HG02759 (cell line): ENCODE data around the gene TOLLIP.

Experiments used
- ATAC-seq: cut with Tn5 transposase; IDR thresholded peaks from one replicate; pipeline ENCODE4 v1.9.1; 2021; ENCODE audit warnings: mild to moderate bottlenecking, moderate library complexity; ENCODE audit not compliant: unreplicated experiment

Gene TOLLIP

GRCh38 chr11:1234771-1235305, 74.6 kb downstream of the TOLLIP start:
- ATAC-seq: no peak

- ATAC-seq: no peak
These were observed 75.2 kb downstream of the TOLLIP start for GRCh38 chr11:1234054-1234720.

GRCh38 chr11:1233351-1234053, 75.9 kb downstream of the TOLLIP start:
- no peak for ATAC-seq

DNA sequence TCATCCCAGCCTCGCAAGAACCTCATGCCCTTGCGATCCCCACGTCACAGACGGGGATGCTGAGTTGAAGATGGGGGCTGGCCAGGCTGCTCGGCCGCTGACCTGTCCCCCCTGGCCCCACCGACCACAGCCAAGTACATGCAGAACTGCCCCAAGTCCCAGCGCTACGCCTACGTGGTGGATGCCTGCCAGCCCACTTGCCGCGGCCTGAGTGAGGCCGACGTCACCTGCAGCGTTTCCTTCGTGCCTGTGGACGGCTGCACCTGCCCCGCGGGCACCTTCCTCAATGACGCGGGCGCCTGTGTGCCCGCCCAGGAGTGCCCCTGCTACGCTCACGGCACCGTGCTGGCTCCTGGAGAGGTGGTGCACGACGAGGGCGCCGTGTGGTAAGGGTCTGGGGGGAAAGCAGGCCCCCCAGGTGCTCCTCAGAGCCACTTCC, 76.5 kb downstream of the TOLLIP start:
- ATAC-seq: no peak

DNA sequence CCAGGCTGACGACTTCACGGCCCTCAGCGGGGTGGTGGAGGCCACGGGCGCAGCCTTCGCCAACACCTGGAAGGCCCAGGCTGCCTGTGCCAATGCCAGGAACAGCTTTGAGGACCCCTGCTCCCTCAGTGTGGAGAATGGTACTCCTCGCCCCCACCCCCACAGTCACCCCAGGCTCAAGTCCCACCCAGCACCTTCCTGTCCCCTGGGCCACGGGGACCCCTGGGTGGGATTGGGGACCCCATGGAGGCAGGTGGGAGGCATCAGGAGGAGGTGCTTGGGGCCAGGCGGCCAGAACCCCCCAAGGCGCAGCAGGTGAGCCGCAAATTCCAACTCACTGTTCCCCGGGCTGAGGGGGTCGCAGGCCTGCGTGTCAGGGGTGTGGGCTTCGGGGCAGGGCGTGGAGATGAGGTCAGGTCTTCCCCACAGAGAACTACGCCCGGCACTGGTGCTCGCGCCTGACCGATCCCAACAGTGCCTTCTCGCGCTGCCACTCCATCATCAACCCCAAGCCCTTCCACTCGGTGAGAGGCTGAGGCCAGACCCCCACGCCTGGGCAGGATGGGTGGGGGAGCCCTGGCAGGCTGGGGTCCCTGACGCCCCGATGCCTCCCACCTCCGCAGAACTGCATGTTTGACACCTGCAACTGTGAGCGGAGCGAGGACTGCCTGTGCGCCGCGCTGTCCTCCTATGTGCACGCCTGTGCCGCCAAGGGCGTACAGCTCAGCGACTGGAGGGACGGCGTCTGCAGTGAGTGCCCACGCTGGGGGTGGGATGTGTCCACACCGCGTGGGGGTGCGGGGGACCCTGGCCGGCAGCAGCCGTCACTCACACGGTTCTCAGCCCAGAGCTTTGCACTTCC, 77.2 kb downstream of the TOLLIP start:
- no peak for ATAC-seq

GRCh38 chr11:1231396-1232020, 77.9 kb downstream of the TOLLIP start:
- no peak for ATAC-seq

- no peak for ATAC-seq
These were observed 78.7 kb downstream of the TOLLIP start for GRCh38 chr11:1230456-1231395.

DNA sequence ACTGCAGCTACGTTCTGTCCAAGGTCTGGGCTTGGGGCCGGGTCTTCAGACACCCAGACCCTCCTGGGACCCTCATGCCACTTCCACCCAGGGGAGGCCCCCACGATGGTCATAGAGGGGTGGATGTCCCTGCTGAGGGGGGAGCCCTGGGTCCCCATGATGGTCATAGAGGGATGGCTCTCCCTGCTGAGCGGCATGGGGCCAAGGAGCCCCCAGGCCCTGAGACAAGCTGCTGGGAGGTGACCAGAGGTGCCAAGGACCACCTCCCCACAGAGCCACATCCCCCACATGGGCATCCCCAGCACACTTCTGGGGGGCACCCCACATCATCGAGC, 79.3 kb downstream of the TOLLIP start:
- ATAC-seq: no peak

- no peak for ATAC-seq
These were observed 79.8 kb downstream of the TOLLIP start for GRCh38 chr11:1229471-1230120.

DNA sequence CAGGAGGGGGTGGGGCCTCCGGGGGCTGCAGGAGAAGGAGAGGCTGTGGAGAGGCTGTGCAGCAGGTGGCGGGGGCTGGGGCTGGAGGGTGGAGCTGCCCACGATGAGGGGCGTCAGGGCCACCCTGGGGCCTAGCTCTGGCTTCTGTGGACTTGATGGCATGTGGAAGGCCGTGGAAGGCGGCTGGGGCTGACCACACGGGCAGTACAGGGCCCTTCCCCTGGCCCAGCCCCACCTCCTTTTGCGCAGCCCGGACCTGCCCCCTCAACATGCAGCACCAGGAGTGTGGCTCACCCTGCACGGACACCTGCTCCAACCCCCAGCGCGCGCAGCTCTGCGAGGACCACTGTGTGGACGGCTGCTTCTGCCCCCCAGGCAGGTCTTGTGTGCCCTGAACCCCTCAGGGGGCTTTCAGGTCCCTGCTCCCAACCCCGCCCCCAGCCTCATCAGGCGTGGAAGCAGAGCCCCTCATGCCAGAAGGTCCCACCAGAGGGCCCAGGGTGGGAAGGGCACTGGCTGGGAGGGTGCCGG, 80.4 kb downstream of the TOLLIP start:
- no peak for ATAC-seq

DNA sequence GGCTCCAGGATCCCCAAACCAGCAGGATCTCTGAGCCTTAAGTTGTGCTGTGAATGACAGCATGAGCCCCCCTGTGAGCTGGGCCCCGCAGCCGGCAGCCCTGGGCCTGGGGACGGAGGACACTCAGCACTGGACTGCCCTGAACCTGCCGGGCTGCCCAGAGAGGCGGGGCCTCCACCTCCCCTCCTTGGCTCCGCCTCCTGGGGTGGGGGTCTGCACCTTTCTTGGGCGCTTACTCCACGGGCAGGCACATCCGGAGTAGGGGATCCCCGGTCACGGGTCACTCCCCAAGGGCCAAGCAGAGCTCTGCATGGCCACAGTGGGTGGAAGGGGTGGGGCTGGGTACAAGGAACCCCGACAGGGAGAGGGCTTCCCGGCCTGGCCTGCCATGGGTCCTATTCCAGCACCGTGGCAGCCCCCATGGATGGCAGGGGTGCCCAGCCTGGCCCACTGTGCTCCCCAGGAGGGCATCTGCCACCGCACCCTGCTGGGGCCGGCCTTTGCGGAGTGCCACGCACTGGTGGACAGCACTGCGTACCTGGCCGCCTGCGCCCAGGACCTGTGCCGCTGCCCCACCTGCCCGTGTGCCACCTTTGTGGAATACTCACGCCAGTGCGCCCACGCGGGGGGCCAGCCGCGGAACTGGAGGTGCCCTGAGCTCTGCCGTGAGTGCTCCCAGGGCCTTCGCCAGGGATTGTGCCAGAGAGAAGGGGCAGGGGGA, 81.2 kb downstream of the TOLLIP start:
- ATAC-seq: no peak

- ATAC-seq: no peak
These were observed 81.8 kb downstream of the TOLLIP start for GRCh38 chr11:1227551-1228100.

GRCh38 chr11:1226986-1227550, 82.4 kb downstream of the TOLLIP start:
- ATAC-seq: no peak

GRCh38 chr11:1226226-1226985, 83.0 kb downstream of the TOLLIP start:
- ATAC-seq: no peak

- ATAC-seq: no peak
These were observed 83.8 kb downstream of the TOLLIP start for GRCh38 chr11:1225386-1226225.
